ENCODE data around the gene RICTOR.

DNA sequence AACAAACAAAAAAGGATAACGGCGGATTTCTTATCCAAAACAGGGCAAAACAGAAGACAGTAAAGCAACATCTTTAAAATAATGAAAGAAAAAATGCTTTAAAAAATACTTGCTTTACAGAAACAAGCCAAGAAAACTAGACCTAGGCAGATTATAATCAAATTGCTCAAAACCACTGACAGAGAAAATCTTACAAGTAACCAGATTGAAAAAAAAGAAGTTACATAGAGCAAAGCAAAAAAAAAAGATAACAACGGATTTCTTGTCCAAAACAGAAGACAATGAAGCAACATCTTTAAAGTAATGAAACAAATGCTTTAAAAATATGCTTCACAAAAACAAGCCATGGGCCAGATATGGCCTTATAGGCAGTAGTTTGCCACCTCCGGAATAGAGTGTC lies 51.1 kb downstream of the RICTOR start:
- TF ChIP-seq CTCF (IDR thresholded peaks at IDR 0.05) (no peak), POLR2A (IDR thresholded peaks at IDR 0.05) (no peak)

Data from lower leg skin (tissue), 3 donors.